Karpas-422 (cell line): ENCODE measurements around the gene ELOA. TPM values are rescaled to one million over a fixed set of nuclear protein-coding genes. Genes with fewer than 3 reads are reported as not detected.

Experiments used
- DNase-seq: peaks from one replicate; pipeline ENCODE4 v3.0.0-alpha.2; 2015
- H2AFZ ChIP-seq: fragments of 200-600 bp; sonication (generic); 2 replicates; pipeline ENCODE4 v1.6.1; 2014; ENCODE audit warnings: antibody characterized with exemption, low read length, mixed read lengths
- H3K27ac ChIP-seq: fragments of 200-600 bp; sonication (generic); 2 replicates; pipeline ENCODE4 v1.5.1; 2014; ENCODE audit warnings: mild to moderate bottlenecking, low read length, moderate library complexity
- H3K27me3 ChIP-seq: fragments of 200-600 bp; sonication (generic); 2 replicates; pipeline ENCODE4 v1.6.1; 2014; ENCODE audit warnings: low read length, mixed read lengths
- H3K36me3 ChIP-seq: fragments of 200-600 bp; sonication (generic); 2 replicates; pipeline ENCODE4 v1.6.1; 2014; ENCODE audit warnings: low read length, mixed read lengths; ENCODE audit not compliant: insufficient read depth
- H3K4me1 ChIP-seq: fragments of 200-600 bp; sonication (generic); 2 replicates; pipeline ENCODE4 v1.6.1; 2014; ENCODE audit warnings: mild to moderate bottlenecking, low read length, mixed read lengths
- H3K4me2 ChIP-seq: fragments of 200-600 bp; sonication (generic); 2 replicates; pipeline ENCODE4 v1.6.1; 2014; ENCODE audit warnings: low read length, low read depth, mild to moderate bottlenecking; ENCODE audit not compliant: poor library complexity, severe bottlenecking
- H3K4me3 ChIP-seq: fragments of 200-600 bp; sonication (generic); 2 replicates; pipeline ENCODE4 v1.5.1; 2014; ENCODE audit warnings: mild to moderate bottlenecking, antibody characterized with exemption, low read length, mixed read lengths
- H3K79me2 ChIP-seq: fragments of 200-600 bp; sonication (generic); 2 replicates; pipeline ENCODE4 v1.6.1; 2014; ENCODE audit warnings: mild to moderate bottlenecking, low read length, mixed read lengths
- H3K9ac ChIP-seq: fragments of 200-600 bp; sonication (generic); 2 replicates; pipeline ENCODE4 v1.6.0; 2014; ENCODE audit warnings: low read length
- H3K9me2 ChIP-seq: fragments of 200-600 bp; sonication (generic), shearing (Covaris generic); replicated peaks from 2 replicates; pipeline ENCODE4 v1.6.0; 2014; ENCODE audit warnings: mild to moderate bottlenecking, low read length, moderate library complexity; ENCODE audit not compliant: insufficient read depth
- H3K9me3 ChIP-seq: fragments of 300-700, 200-600 bp; sonication (generic); 2 replicates; pipeline ENCODE4 v1.6.1; 2014; ENCODE audit warnings: low read length, mixed read lengths
- H4K20me1 ChIP-seq: fragments of 200-600 bp; sonication (generic); 2 replicates; pipeline ENCODE4 v1.6.1; 2014; ENCODE audit warnings: mild to moderate bottlenecking, antibody characterized with exemption, low read length, low read depth; ENCODE audit not compliant: insufficient read depth
- total RNA-seq: library from RNA; depleted of rRNA; stranded (reverse); fragments of >200 nt; shearing (Covaris generic); gene quantifications from 2 replicates; pipeline ENCODE4 v1.2.3, GENCODE V29; 2014; ENCODE audit warnings: low replicate concordance

Gene ELOA
- total RNA-seq, 1 experiment from 2014 or later: 14.6 TPM

DNA sequence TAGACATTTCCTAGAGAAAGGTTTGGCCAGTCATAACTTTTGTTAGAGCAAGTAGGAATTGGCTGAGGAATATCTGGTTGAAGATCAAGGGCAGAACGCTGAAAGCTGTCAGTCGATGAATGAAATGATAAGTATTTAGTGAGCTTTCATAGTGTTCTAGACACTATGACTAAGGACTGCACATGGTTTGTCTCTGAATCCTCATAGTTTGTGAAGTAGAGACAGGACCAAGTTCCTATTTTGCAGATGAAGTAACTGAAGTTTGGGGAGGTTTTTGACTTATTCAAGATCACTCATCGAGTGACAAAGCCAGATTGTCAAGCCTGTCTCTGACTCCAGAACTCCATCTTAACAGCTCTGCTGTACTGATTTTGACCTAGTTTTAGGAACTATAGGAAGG is 4.7 kb downstream of the ELOA start:
- Histone ChIP-seq H3K9me3 (no peaks in the 10 kb centered on the region), H3K9ac (no peak overlapping the region), H3K27ac (no peak overlapping the region), H3K27me3 (no peaks in the 10 kb centered on the region), H3K4me2 (no peak overlapping the region), H3K4me1 (peaks cover 44% of the 10 kb centered on the region), H4K20me1 (peaks cover 39% of the 10 kb centered on the region; the same call in 1 of the 2 replicates), H3K36me3 (peaks cover 22% of the 10 kb centered on the region; the same call in 1 of the 2 replicates), H3K4me3 (no peak overlapping the region), H3K9me2 (no peaks in the 10 kb centered on the region), H2AFZ (no peak overlapping the region), H3K79me2 (peaks cover 80% of the 10 kb centered on the region)
- DNase-seq: peak; percentile 19

DNA sequence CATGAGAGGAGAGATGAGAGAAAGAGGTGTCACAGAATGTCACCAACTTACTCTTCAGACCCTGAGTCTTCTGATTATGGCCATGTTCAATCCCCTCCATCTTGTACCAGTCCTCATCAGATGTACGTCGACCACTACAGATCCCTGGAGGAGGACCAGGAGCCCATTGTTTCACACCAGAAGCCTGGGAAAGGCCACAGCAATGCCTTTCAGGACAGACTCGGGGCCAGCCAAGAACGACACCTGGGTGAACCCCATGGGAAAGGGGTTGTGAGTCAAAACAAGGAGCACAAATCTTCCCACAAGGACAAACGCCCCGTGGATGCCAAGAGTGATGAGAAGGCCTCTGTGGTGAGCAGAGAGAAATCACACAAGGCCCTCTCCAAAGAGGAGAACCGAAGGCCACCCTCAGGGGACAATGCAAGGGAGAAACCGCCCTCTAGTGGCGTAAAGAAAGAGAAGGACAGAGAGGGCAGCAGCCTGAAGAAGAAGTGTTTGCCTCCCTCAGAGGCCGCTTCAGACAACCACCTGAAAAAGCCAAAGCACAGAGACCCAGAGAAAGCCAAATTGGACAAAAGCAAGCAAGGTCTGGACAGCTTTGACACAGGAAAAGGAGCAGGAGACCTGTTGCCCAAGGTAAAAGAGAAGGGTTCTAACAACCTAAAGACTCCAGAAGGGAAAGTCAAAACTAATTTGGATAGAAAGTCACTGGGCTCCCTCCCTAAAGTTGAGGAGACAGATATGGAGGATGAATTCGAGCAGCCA is 8.0 kb downstream of the ELOA start:
- H2AFZ ChIP-seq: no peak overlapping the region
- H3K9me2 ChIP-seq: no peaks in the 10 kb centered on the region
- no peak overlapping the region for H3K4me2 ChIP-seq
- peaks cover 23% of the 10 kb centered on the region for H4K20me1 ChIP-seq
- H3K9ac ChIP-seq: no peak overlapping the region
- peaks cover 27% of the 10 kb centered on the region for H3K4me1 ChIP-seq
- no peaks in the 10 kb centered on the region for H3K27me3 ChIP-seq
- H3K4me3 ChIP-seq: no peak overlapping the region
- H3K36me3 ChIP-seq: peaks cover 50% of the 10 kb centered on the region
- H3K79me2 ChIP-seq: peaks cover 51% of the 10 kb centered on the region
- no peak overlapping the region for H3K27ac ChIP-seq
- DNase-seq: peak; percentile 86
- H3K9me3 ChIP-seq: no peaks in the 10 kb centered on the region

DNA sequence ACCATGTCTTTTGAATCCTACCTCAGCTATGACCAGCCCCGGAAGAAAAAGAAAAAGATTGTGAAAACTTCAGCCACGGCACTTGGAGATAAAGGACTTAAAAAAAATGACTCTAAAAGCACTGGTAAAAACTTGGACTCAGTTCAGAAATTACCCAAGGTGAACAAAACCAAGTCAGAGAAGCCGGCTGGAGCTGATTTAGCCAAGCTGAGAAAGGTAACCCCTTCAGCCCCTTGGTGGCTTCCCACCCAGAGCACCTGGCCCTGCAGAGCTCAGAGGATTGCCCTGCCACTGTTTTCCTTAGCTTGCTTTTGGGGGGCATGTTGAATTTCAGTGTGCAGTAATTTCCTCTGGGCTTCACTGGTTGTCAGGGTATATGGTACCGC is 8.5 kb downstream of the ELOA start:
- no peak overlapping the region for H3K4me3 ChIP-seq
- peaks cover 20% of the 10 kb centered on the region for H4K20me1 ChIP-seq
- no peaks in the 10 kb centered on the region for H3K9me2 ChIP-seq
- no peaks in the 10 kb centered on the region for H3K9me3 ChIP-seq
- no peak for DNase-seq
- peaks cover 56% of the 10 kb centered on the region for H3K36me3 ChIP-seq
- no peak overlapping the region for H3K27ac ChIP-seq
- no peak overlapping the region for H2AFZ ChIP-seq
- H3K9ac ChIP-seq: no peak overlapping the region
- no peaks in the 10 kb centered on the region for H3K27me3 ChIP-seq
- H3K79me2 ChIP-seq: peaks cover 45% of the 10 kb centered on the region
- H3K4me2 ChIP-seq: no peak overlapping the region
- H3K4me1 ChIP-seq: peaks cover 24% of the 10 kb centered on the region

DNA sequence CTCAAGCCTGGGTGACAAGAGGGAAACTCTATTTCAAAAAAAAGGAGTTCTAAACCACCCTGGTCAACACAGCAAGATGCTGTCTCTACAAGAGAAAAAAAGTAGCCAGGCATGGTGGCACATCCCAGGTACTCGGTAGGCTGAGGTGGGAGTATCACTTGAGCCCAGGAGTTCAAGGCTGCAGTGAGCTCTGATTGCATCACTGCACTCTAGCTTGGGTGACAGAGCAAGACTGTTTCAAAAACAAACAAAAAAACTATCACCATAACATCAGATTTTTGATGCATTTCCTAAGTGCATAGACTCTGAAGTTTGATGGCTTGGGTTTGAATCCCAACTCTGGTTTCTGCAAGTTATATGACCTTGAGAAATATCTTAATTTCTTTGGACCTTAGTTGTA is 9.6 kb downstream of the ELOA start:
- Histone ChIP-seq H3K9me2 (no peaks in the 10 kb centered on the region), H3K27me3 (no peaks in the 10 kb centered on the region), H2AFZ (no peak overlapping the region), H3K79me2 (peaks cover 34% of the 10 kb centered on the region), H4K20me1 (peaks cover 12% of the 10 kb centered on the region), H3K4me2 (no peak overlapping the region), H3K9ac (no peak overlapping the region), H3K4me1 (peaks cover 13% of the 10 kb centered on the region), H3K4me3 (no peak overlapping the region), H3K36me3 (peaks cover 59% of the 10 kb centered on the region), H3K9me3 (no peaks in the 10 kb centered on the region), H3K27ac (no peak overlapping the region)
- DNase-seq: peak; percentile 31

DNA sequence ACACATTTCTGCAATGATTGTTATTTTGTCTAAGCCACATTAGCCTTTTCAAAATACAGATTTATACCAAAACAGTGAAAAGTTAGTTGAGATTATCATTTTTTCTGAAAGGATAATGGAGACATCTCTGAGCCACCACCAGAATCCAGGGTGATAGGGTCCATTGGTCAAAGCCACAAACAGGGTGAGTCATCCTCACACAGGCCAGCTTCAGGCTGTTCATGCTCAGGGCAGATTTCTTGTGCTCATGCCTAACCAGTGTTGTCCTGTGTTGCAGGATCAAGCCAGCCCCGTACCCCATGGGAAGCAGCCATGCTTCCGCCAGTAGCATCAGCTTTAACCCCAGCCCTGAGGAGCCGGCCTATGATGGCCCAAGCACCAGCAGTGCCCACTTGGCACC is 13.4 kb downstream of the ELOA start:
- Histone ChIP-seq H3K27me3 (no peaks in the 10 kb centered on the region), H3K27ac (no peak overlapping the region), H3K9me2 (no peaks in the 10 kb centered on the region), H4K20me1 (peaks cover 6% of the 10 kb centered on the region), H3K36me3 (peaks cover 71% of the 10 kb centered on the region), H3K4me1 (peaks cover 11% of the 10 kb centered on the region), H2AFZ (no peak overlapping the region), H3K79me2 (peaks cover 12% of the 10 kb centered on the region), H3K4me3 (no peak overlapping the region), H3K9me3 (no peaks in the 10 kb centered on the region), H3K9ac (no peak overlapping the region), H3K4me2 (no peak overlapping the region)
- no peak for DNase-seq

DNA sequence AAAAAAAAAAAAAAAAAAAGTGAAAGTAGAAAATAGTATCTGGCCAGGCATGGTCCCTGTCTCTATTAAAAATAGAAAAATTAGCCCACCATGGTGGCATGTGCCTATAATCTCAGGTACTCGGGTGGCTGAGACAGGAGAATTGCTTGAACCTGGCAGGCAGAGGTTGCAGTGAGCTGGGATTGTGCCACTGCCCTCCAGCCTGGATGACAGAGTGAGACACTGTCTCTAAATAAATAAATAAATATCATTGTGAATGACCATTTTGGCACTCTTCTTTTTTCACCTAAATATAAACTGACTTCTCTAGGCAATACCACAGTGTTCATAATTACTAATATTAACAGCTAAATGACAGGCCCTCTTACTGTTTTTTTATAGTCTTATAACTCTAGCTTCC is 14.5 kb downstream of the ELOA start:
- peaks cover 5% of the 10 kb centered on the region; the same call in 1 of the 2 replicates for H3K79me2 ChIP-seq
- no peak overlapping the region for H3K9ac ChIP-seq
- H2AFZ ChIP-seq: no peak overlapping the region
- no peaks in the 10 kb centered on the region for H3K9me3 ChIP-seq
- no peaks in the 10 kb centered on the region for H3K27me3 ChIP-seq
- peaks cover 72% of the 10 kb centered on the region for H3K36me3 ChIP-seq
- no peaks in the 10 kb centered on the region for H3K9me2 ChIP-seq
- H3K4me3 ChIP-seq: no peak overlapping the region
- DNase-seq: no peak
- H3K27ac ChIP-seq: no peak overlapping the region
- H4K20me1 ChIP-seq: no peaks in the 10 kb centered on the region; the same call in 1 of the 2 replicates
- H3K4me1 ChIP-seq: peaks cover 12% of the 10 kb centered on the region
- no peak overlapping the region for H3K4me2 ChIP-seq

DNA sequence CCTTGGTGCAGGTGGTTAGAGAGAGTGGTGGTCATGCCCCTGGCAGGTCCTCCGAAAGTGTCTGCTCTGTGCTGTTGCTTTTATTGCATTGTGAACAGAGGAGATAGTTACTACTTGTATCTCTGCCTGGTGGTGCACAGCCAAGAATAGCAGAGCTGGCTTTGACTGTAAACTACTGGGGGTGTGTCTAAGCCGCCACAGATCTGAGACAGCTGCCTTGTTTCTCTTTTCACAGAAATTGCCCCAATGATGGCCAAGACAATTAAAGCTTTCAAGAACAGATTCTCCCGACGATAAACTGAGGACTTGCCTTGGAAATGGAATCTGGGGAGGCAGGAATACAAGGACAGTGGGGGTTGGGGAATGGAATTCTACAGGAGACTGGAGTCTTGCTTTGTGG is 16.0 kb downstream of the ELOA start:
- Histone ChIP-seq H3K4me3 (no peak overlapping the region), H3K9me3 (no peaks in the 10 kb centered on the region), H3K27me3 (no peaks in the 10 kb centered on the region), H3K9ac (no peak overlapping the region), H3K4me2 (no peak overlapping the region), H3K27ac (no peak overlapping the region), H4K20me1 (no peaks in the 10 kb centered on the region; the same call in 1 of the 2 replicates), H3K9me2 (no peaks in the 10 kb centered on the region), H3K4me1 (peaks cover 21% of the 10 kb centered on the region), H3K36me3 (peaks cover 60% of the 10 kb centered on the region), H2AFZ (no peak overlapping the region), H3K79me2 (peaks cover 5% of the 10 kb centered on the region; the same call in 1 of the 2 replicates)
- no peak for DNase-seq

DNA sequence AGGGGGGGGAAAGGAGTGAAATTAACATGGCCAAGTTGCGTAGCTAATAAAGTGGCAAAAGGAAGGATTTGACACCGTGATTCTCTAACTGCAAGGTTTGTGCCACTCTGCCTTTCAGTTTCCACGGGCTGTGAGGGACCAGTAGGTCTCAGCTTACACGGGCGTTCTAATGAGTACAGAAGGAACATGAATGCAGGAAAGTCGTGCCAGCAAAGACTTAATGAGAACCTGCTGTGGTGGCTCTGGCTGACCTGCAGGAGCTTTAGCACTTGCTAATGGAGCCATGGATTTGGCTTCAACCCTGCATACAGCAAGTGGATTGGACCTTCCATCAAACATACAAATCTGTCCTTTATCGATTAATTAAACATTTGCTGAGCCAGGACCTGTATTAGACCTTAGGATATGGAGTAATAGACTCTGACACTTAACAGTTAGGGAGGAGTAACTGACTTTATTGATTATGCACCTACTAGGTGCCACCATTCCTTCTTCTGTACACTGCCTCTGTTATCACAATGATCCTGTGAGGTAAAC is 19.8 kb downstream of the ELOA start:
- Histone ChIP-seq H3K4me1 (peaks cover 21% of the 10 kb centered on the region), H3K4me2 (no peak overlapping the region), H3K9ac (no peak overlapping the region), H4K20me1 (no peaks in the 10 kb centered on the region), H3K4me3 (no peak overlapping the region), H3K9me2 (no peaks in the 10 kb centered on the region), H3K27ac (peak overlapping the region; percentile 49), H3K9me3 (no peaks in the 10 kb centered on the region), H3K36me3 (peaks cover 34% of the 10 kb centered on the region; the same call in 1 of the 2 replicates), H3K79me2 (peaks cover 5% of the 10 kb centered on the region; the same call in 1 of the 2 replicates), H3K27me3 (no peaks in the 10 kb centered on the region), H2AFZ (no peak overlapping the region)
- no peak for DNase-seq
